ENCODE data around the gene PSEN1.
A peak's percentile ranks its signal among the peaks of the same experiment; 100 is the strongest.

Gene PSEN1

DNA sequence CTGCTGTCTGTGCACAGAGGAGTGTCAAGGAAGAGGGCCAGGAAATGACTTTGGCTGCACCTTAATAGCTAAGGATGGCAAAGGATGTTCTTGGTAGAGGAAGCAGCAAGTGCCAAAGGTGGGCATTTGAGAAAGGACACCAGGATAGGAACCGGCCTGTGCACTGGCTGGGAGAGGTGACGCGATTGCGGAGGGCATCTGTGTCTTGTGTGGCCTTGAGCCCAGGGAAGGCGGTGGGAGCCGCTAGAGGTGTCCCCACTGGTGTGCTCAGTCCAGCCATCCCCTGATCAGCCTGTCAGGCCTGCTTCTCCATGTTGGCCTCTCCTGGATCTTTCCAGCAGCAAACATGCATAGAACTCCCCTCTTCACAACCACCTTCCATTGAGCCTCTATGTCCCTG, 131.2 kb downstream of the PSEN1 start:
- DNase-seq (ENCODE audit: low spot score), result no peak
- ChIA-PET POLR2A (ENCODE audit: low non-redundant PET) (no interaction called here), CTCF (no interaction called here)
- no peak overlapping the region for H3K27ac ChIP-seq
- TF ChIP-seq, protein P1, sequence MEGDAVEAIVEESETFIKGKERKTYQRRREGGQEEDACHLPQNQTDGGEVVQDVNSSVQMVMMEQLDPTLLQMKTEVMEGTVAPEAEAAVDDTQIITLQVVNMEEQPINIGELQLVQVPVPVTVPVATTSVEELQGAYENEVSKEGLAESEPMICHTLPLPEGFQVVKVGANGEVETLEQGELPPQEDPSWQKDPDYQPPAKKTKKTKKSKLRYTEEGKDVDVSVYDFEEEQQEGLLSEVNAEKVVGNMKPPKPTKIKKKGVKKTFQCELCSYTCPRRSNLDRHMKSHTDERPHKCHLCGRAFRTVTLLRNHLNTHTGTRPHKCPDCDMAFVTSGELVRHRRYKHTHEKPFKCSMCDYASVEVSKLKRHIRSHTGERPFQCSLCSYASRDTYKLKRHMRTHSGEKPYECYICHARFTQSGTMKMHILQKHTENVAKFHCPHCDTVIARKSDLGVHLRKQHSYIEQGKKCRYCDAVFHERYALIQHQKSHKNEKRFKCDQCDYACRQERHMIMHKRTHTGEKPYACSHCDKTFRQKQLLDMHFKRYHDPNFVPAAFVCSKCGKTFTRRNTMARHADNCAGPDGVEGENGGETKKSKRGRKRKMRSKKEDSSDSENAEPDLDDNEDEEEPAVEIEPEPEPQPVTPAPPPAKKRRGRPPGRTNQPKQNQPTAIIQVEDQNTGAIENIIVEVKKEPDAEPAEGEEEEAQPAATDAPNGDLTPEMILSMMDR (conservative IDR thresholded peaks at IDR 0.05; ENCODE audit: low read depth), result no peak

DNA sequence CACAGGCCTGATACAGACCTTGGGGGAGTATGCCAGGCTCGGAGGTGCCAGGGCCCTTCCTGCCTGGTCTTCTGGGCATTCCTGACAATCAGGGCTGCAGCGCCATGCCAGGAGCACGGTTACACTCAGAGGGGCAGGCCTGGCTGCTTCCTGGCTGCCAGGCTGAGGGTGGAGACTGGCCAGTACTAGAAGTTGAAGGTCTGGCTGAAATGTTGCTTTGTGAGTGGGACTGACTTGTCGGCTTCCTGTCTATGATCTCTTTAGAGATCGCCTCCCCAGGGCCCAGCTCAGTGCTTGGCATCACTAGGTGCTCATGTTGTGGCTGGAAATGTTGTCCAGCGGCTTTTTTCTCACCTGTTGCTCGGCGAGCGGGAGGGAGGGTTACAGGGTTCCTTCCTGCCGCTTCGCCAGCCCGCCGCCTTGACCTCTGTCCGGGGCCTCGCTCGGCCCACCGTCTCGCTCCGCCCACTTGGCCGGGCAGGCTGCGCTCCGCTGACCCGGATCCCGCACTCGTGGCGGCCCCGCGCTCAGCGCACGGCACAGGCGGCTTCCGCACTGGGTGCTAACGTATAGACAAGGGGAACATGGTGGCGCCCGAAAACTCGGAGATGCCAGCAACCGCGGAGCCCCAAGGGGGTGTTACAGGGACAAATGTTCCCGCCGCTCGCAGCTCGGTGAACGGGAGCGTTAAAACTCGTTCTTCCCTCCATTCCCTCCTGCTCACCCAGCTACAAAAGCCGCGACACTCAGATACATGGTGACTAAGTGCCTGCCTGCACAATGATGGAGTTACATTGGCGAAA, 133.6 kb downstream of the PSEN1 start:
- POLR2A ChIA-PET (ENCODE audit: low non-redundant PET), result no interaction called here

DNA sequence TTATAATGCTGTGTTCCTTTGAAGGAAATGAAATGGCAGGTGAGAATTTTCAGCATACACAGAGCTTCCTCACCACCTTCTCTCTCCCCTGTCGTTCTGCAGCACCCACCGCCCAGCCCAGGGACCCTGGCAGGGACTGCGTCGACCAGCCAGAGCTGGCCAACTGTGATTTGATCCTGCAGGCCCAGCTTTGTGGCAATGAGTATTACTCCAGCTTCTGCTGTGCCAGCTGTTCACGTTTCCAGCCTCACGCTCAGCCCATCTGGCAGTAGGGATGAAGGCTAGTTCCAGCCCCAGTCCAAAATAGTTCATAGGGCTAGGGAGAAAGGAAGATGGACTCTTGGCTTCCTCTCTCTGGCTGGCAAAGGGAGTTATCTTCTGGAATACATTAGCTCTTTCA, 136.1 kb downstream of the PSEN1 start:
- ChIA-PET CTCF (interaction anchor here (0.6 kb wide), 3 partner anchors 23 to 733 kb away, joined by 3 to 5 read pairs (median 4); no protein-coding TSS in a partner anchor), POLR2A (ENCODE audit: low non-redundant PET) (no interaction called here)
- TF ChIP-seq, protein P1 (conservative IDR thresholded peaks at IDR 0.05; ENCODE audit: low read depth), result no peak
- DNase-seq (ENCODE audit: low spot score), result no peak
- H3K27ac ChIP-seq, result no peak overlapping the region

More for the DNA sequence above, 133.6 kb downstream of the PSEN1 start:
- 0 out of 2 replicates have a peak overlapping the region, but pooled peaks have one; percentile 20 for H3K27ac ChIP-seq
- CTCF ChIA-PET, result no interaction called here
- TF ChIP-seq, protein P1 (conservative IDR thresholded peaks at IDR 0.05; ENCODE audit: low read depth), result no peak
- no peak for DNase-seq (ENCODE audit: low spot score)
